K562 (cell line): Measurements from ENCODE around the gene PTPRB. TPM values are rescaled to one million over a fixed set of nuclear protein-coding genes. Genes with fewer than 3 reads are reported as not detected.

ENCODE experiments used
- ATAC-seq: fragments of 200-7000 bp; cut with Tn5 transposase; 3 replicates; pipeline ENCODE4 v1.9.1; 2020; ENCODE audit warnings: moderate library complexity
- BruUV-seq: library from RNA; stranded (reverse); fragments of 400-500 nt; replicated peaks from 2 replicates; lab custom pipeline; 2021; lab: Mats Ljungman, UMichigan
- CTCF ChIA-PET: fragments of 300-600 bp; formaldehyde crosslinking; extraction: SDS; loops from one replicate; lab custom pipeline; 2021; ENCODE audit warnings: low intra/inter-chr PET ratio; lab: Yijun Ruan, JAX
- POLR2A ChIA-PET: fragments of 300-600, 350-650 bp; sonication (Branson Sonifier 250); formaldehyde crosslinking; extraction: SDS; loops from one replicate; lab custom pipeline; 2021; ENCODE audit warnings: antibody characterized with exemption, inconsistent platforms; lab: Yijun Ruan, JAX
- DNase-seq, 4 experiments: peaks; one replicate each; pipeline versions ENCODE4 v3.0.0 to v3.0.0-alpha.2; 2011 to 2018; ENCODE audit warnings: low spot score in 3 of 4, mixed read lengths in 3 of 4; ENCODE audit errors: extremely low read depth in 1 of 4
- FAIRE-seq: peaks from 2 replicates; lab custom pipeline; 2011; peaks lifted over from hg19 to GRCh38; lab: Jason Lieb, UNC
- H2AFZ ChIP-seq: 2 replicates; pipeline ENCODE4 v1.6.0; 2011; ENCODE audit warnings: low read depth, low read length, control low read depth, inconsistent platforms
- H3K27ac ChIP-seq: fragments of 200-600 bp; 3 replicates; pipeline ENCODE4 v1.8.0; 2011; ENCODE audit warnings: low read depth, mild to moderate bottlenecking, control low read depth, inconsistent platforms, low read length, moderate library complexity, mixed read lengths; ENCODE audit errors: extremely low read depth
- H3K27me3 ChIP-seq, 2 experiments: fragments of 300-600 bp in 1 of 2; 2 replicates in 1 of 2; 3 replicates in 1 of 2; pipeline versions ENCODE4 v1.6.0 to v1.8.0; 2011; ENCODE audit warnings: inconsistent platforms in 2 of 2, low read length in 2 of 2, mild to moderate bottlenecking in 1 of 2, mixed read lengths in 1 of 2, moderate library complexity in 1 of 2; ENCODE audit not compliant: control insufficient read depth in 2 of 2, insufficient read depth in 2 of 2
- H3K36me3 ChIP-seq: fragments of 300-600 bp; 3 replicates; pipeline ENCODE4 v1.8.0; 2011; ENCODE audit warnings: mild to moderate bottlenecking, low read length, inconsistent platforms; ENCODE audit not compliant: control insufficient read depth, insufficient read depth
- H3K4me1 ChIP-seq, 2 experiments: fragments of 200-600 bp in 1 of 2; replicated peaks in 1 of 2; 2 replicates in 1 of 2; 3 replicates in 1 of 2; pipeline versions ENCODE4 v1.5.1 to v1.8.0; 2011; ENCODE audit warnings: inconsistent platforms in 2 of 2, low read length in 2 of 2, mild to moderate bottlenecking in 1 of 2, mixed read lengths in 1 of 2, moderate library complexity in 1 of 2; ENCODE audit not compliant: control insufficient read depth in 2 of 2, insufficient read depth in 2 of 2
- H3K4me2 ChIP-seq: 2 replicates; pipeline ENCODE4 v1.6.1; 2011; ENCODE audit warnings: low read length, control low read depth, inconsistent platforms, mixed read lengths; ENCODE audit not compliant: insufficient read depth
- H3K4me3 ChIP-seq: fragments of 200-600 bp; sonication (generic), shearing (Covaris generic); 2 replicates; pipeline ENCODE4 v1.5.1; 2016; ENCODE audit warnings: control low read depth, inconsistent platforms
- H3K79me2 ChIP-seq: fragments of 200-600 bp; 3 replicates; pipeline ENCODE4 v1.8.0; 2011; ENCODE audit warnings: low read length, inconsistent platforms; ENCODE audit not compliant: control insufficient read depth, insufficient read depth
- H3K9ac ChIP-seq, 2 experiments: 2 replicates each; pipeline versions ENCODE4 v1.6.0 to v1.6.1; 2011; ENCODE audit warnings: low read depth in 2 of 2, low read length in 2 of 2, control low read depth in 1 of 2, inconsistent platforms in 1 of 2, mild to moderate bottlenecking in 1 of 2, mixed read lengths in 1 of 2; ENCODE audit not compliant: insufficient read depth in 1 of 2
- H3K9me1 ChIP-seq: one replicate; pipeline ENCODE4 v1.6.0; 2011; ENCODE audit warnings: inconsistent platforms, mild to moderate bottlenecking, low read length, moderate library complexity; ENCODE audit not compliant: control insufficient read depth, insufficient read depth
- H3K9me3 ChIP-seq: replicated peaks from 2 replicates; pipeline ENCODE4 v1.5.1; 2011; ENCODE audit warnings: low read depth, low read length, inconsistent platforms; ENCODE audit not compliant: control insufficient read depth, insufficient read depth
- H4K20me1 ChIP-seq: replicated peaks from 2 replicates; pipeline ENCODE4 v1.6.1; 2011; ENCODE audit warnings: low read length, inconsistent platforms, mixed read lengths; ENCODE audit not compliant: control insufficient read depth, insufficient read depth
- ARNT ChIP-seq, 2 experiments: fragments of 450-650 bp; IDR thresholded peaks; 2 replicates each; pipeline ENCODE4 v1.6.1; 2016; ENCODE audit warnings: mild to moderate bottlenecking in 1 of 2
- C11orf30 ChIP-seq: fragments of 450-650 bp; IDR thresholded peaks from 2 replicates; pipeline ENCODE4 v1.6.1; 2016; ENCODE audit warnings: low read depth, mild to moderate bottlenecking
- EWSR1 ChIP-seq: fragments of 450-650 bp; IDR thresholded peaks from 2 replicates; pipeline ENCODE4 v1.6.1; 2018; ENCODE audit warnings: borderline replicate concordance, mild to moderate bottlenecking, low read depth, moderate library complexity; ENCODE audit not compliant: partially characterized antibody
- EZH2 ChIP-seq: IDR thresholded peaks from 2 replicates; pipeline ENCODE4 v1.6.1; 2012; ENCODE audit warnings: low read depth, mild to moderate bottlenecking, inconsistent platforms, low read length, borderline replicate concordance
- HMG20A ChIP-seq: fragments of 450-650 bp; formaldehyde crosslinking; conservative IDR thresholded peaks from 2 replicates; pipeline ENCODE4 v1.4.0; 2020; ENCODE audit warnings: mild to moderate bottlenecking, mixed read lengths
- MAFG ChIP-seq: fragments of 450-650 bp; conservative IDR thresholded peaks from 2 replicates; pipeline ENCODE4 v1.6.1; 2016; ENCODE audit warnings: missing genetic modification characterization, missing compliant biosample characterization
- RBM14 ChIP-seq: fragments of 200-400 bp; formaldehyde crosslinking; IDR thresholded peaks from 2 replicates; pipeline ENCODE4 v1.6.1; 2018; ENCODE audit warnings: low read depth, mild to moderate bottlenecking, low read length, moderate library complexity, borderline replicate concordance; ENCODE audit not compliant: insufficient read depth
- SP1 ChIP-seq: sonication (generic); formaldehyde crosslinking; IDR thresholded peaks from 2 replicates; pipeline ENCODE4 v1.8.1; 2022; ENCODE audit warnings: mild to moderate bottlenecking, missing genetic modification reagents
- WHSC1 ChIP-seq: IDR thresholded peaks from one replicate; pipeline ENCODE4 v1.6.1; 2012; ENCODE audit warnings: low read length, control low read depth, inconsistent platforms
- ZBTB26 ChIP-seq: fragments of 450-650 bp; formaldehyde crosslinking; IDR thresholded peaks from 2 replicates; pipeline ENCODE4 v1.4.0; 2022; ENCODE audit warnings: missing genetic modification characterization
- ZFP36 ChIP-seq: fragments of 150-350 bp; IDR thresholded peaks from 2 replicates; pipeline ENCODE4 v1.6.1; 2018; ENCODE audit warnings: low read length, low read depth; ENCODE audit not compliant: partially characterized antibody
- ZNF316 ChIP-seq: fragments of 450-650 bp; IDR thresholded peaks from 2 replicates; pipeline ENCODE4 v1.6.1; 2016
- ZNF766 ChIP-seq: fragments of 200-800 bp; sonication (Bioruptor generic); conservative IDR thresholded peaks from 2 replicates; pipeline ENCODE4 v1.6.1; 2016; ENCODE audit warnings: missing genetic modification characterization, missing compliant biosample characterization
- WGBS: fragments of 100-300 bp; shearing (Covaris generic); methylation state at CpG from one replicate; pipeline ENCODE4 v1.1.6; 2016; ENCODE audit warnings: low coverage, mixed read lengths; ENCODE audit not compliant: insufficient coverage; ENCODE audit errors: missing lambda C conversion rate; 5-methylcytosine and 5-hydroxymethylcytosine counted together
- in situ Hi-C: fragments of 300-500 bp; cut with MboI; formaldehyde crosslinking; loops from 4 replicates; pipeline ENCODE4 v1.15.0; 2018; ENCODE audit warnings: inconsistent platforms, mixed read lengths
- intact Hi-C: fragments of 100-400 bp; cut with micrococcal nuclease; formaldehyde crosslinking; loops from 2 replicates; pipeline ENCODE4 v1.14.2; 2022
- polyA plus RNA-seq, 8 experiments: library from polyadenylated mRNA; depleted of rRNA in 4 of 8; stranded (reverse) in 5 of 8; unstranded in 3 of 8; fragments of >200 nt; fragmentation: Nextera tagmentation in 2 of 8; fragmentation: Illumina TruSeq in 1 of 8; extraction: Ambion mirVana in 2 of 8; extraction: Trizol in 1 of 8; gene quantifications; 2 replicates each; pipeline versions ENCODE4 v1.2.1 to v1.2.3, GENCODE V29; 2011 to 2014; ENCODE audit warnings: inconsistent platforms in 1 of 8, missing spikeins in 1 of 8
- total RNA-seq, 7 experiments: library from RNA; depleted of rRNA in 6 of 7; stranded (reverse); fragments of >200 nt in 6 of 7; fragmentation: Illumina TruSeq in 2 of 7; extraction: Trizol in 2 of 7; gene quantifications; 2 replicates each; pipeline versions ENCODE4 v1.2.1 to v1.2.3, GENCODE V29; 2011 to 2021; ENCODE audit warnings: low replicate concordance in 1 of 7
- TF ChIP-seq, protein P1 (sequence below): fragments of 450-650 bp; IDR thresholded peaks from 2 replicates; pipeline ENCODE4 v1.6.1; 2016; ENCODE audit warnings: low read depth, mild to moderate bottlenecking, moderate library complexity
- TF ChIP-seq, protein P2 (sequence below): sonication (generic); formaldehyde crosslinking; IDR thresholded peaks from 2 replicates; pipeline ENCODE4 v1.8.0; 2023; ENCODE audit warnings: missing genetic modification reagents, mild to moderate bottlenecking, borderline replicate concordance
- TF ChIP-seq, protein P3 (sequence below): sonication (generic); formaldehyde crosslinking; IDR thresholded peaks from 2 replicates; pipeline ENCODE4 v1.8.0; 2022; ENCODE audit warnings: mild to moderate bottlenecking, missing genetic modification reagents

The PTPRB gene
- total and polyA plus RNA-seq, 9 of the 15 experiments (the other 6 are each of a cell fraction or from before 2014, with no cell fraction given), result 0.46 to 5.9 (median 3.1) TPM

DNA sequence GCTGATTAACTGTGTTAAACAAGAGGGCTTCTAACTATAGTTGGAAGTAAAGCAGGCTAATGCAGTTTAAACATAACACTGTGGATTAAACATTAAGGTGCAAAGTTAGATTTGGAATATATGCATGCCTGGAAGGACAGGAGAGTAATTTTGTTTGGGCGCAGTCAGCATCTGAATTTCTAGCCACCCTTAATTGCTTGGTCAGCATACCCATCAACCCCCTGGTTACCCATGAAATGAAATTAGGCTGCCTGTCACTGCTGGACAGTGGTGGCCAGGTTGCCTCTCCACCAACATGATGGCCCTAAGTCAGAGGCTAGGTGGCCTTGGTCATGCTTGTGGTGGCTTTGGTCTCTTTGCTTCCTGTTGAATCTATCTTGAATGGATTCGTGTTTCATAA is 30.0 kb upstream of the PTPRB start:
- Histone ChIP-seq H4K20me1 (no peaks in the 10 kb centered on the region), H3K36me3 (no peaks in the 10 kb centered on the region), H3K9me3 (no peaks in the 10 kb centered on the region), H3K9ac (no peak overlapping the region), H3K4me3 (no peak overlapping the region), H3K9me1 (no peaks in the 10 kb centered on the region), H3K4me1 (peaks cover 0 to 8% of the 10 kb centered on the region in 2 experiments; a peak in 3 of 5 replicates), H2AFZ (peak overlapping the region; percentile 60), H3K27me3 (no peaks in the 10 kb centered on the region), H3K79me2 (no peaks in the 10 kb centered on the region)
- in situ Hi-C loops, result no loop called here
- BruUV-seq, result no TSS peak
- ATAC-seq (no peak), DNase-seq (no peak), FAIRE-seq (no peak)
- intact Hi-C loops, result no loop called here
- WGBS, result 57% methylated on average over 2 of the region's 2 CpGs
- ChIA-PET CTCF (no interaction called here), POLR2A (interaction anchor here (1.5 kb wide), 1 partner anchor 8 kb away, joined by 5 read pairs; no protein-coding TSS in a partner anchor)
- TF ChIP-seq, protein P1, sequence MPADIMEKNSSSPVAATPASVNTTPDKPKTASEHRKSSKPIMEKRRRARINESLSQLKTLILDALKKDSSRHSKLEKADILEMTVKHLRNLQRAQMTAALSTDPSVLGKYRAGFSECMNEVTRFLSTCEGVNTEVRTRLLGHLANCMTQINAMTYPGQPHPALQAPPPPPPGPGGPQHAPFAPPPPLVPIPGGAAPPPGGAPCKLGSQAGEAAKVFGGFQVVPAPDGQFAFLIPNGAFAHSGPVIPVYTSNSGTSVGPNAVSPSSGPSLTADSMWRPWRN, result no peak
- no peak for TF ChIP-seq EZH2
- no peak for TF ChIP-seq ZFP36
- no peak for TF ChIP-seq ZNF766
- TF ChIP-seq MAFG (tag), result 0 out of 2 replicates have a peak, but pooled peaks have one; percentile 15
- TF ChIP-seq, protein P2, sequence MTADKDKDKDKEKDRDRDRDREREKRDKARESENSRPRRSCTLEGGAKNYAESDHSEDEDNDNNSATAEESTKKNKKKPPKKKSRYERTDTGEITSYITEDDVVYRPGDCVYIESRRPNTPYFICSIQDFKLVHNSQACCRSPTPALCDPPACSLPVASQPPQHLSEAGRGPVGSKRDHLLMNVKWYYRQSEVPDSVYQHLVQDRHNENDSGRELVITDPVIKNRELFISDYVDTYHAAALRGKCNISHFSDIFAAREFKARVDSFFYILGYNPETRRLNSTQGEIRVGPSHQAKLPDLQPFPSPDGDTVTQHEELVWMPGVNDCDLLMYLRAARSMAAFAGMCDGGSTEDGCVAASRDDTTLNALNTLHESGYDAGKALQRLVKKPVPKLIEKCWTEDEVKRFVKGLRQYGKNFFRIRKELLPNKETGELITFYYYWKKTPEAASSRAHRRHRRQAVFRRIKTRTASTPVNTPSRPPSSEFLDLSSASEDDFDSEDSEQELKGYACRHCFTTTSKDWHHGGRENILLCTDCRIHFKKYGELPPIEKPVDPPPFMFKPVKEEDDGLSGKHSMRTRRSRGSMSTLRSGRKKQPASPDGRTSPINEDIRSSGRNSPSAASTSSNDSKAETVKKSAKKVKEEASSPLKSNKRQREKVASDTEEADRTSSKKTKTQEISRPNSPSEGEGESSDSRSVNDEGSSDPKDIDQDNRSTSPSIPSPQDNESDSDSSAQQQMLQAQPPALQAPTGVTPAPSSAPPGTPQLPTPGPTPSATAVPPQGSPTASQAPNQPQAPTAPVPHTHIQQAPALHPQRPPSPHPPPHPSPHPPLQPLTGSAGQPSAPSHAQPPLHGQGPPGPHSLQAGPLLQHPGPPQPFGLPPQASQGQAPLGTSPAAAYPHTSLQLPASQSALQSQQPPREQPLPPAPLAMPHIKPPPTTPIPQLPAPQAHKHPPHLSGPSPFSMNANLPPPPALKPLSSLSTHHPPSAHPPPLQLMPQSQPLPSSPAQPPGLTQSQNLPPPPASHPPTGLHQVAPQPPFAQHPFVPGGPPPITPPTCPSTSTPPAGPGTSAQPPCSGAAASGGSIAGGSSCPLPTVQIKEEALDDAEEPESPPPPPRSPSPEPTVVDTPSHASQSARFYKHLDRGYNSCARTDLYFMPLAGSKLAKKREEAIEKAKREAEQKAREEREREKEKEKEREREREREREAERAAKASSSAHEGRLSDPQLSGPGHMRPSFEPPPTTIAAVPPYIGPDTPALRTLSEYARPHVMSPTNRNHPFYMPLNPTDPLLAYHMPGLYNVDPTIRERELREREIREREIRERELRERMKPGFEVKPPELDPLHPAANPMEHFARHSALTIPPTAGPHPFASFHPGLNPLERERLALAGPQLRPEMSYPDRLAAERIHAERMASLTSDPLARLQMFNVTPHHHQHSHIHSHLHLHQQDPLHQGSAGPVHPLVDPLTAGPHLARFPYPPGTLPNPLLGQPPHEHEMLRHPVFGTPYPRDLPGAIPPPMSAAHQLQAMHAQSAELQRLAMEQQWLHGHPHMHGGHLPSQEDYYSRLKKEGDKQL (CRISPR knock-in tag), result no peak
- TF ChIP-seq EWSR1, result no peak
- no peak for TF ChIP-seq SP1
- TF ChIP-seq RBM14, result no peak
- TF ChIP-seq ARNT (IDR thresholded peaks at IDR 0.05), result no peak
- TF ChIP-seq ZNF316, result peak; percentile 64
- TF ChIP-seq, protein P3, sequence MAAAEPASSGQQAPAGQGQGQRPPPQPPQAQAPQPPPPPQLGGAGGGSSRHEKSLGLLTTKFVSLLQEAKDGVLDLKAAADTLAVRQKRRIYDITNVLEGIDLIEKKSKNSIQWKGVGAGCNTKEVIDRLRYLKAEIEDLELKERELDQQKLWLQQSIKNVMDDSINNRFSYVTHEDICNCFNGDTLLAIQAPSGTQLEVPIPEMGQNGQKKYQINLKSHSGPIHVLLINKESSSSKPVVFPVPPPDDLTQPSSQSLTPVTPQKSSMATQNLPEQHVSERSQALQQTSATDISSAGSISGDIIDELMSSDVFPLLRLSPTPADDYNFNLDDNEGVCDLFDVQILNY (CRISPR knock-in tag), result no peak
- TF ChIP-seq HMG20A, result no peak
- TF ChIP-seq ZBTB26, result no peak
- no peak for TF ChIP-seq WHSC1
- peak; percentile 59; the same call in 1 of the 2 replicates for TF ChIP-seq C11orf30
- TF ChIP-seq, all 486 proteins: peak for 3
- Histone ChIP-seq H3K27ac (no peak overlapping the region), H3K4me2 (no peak overlapping the region)
